ENCODE results near the gene CMYA5.

- no peak for TF ChIP-seq CTCF (IDR thresholded peaks at IDR 0.05; ENCODE audit: low read length)
- no peak for TF ChIP-seq EZH2 (IDR thresholded peaks at IDR 0.05; ENCODE audit: borderline replicate concordance, low read length)
These were observed 152.6 kb downstream of the CMYA5 start for GRCh38 chr5:79842006-79842881.

All from OCI-LY1 (cell line).